Right cardiac atrium (tissue), 5 donors: ENCODE data around the gene TMEM63B. TPM values are rescaled to one million over a fixed set of nuclear protein-coding genes. Genes with fewer than 3 reads are reported as not detected.
"Not testable (repeated sequence)": the region's sequence is repeated elsewhere in the genome, so short reads cannot be mapped to it uniquely, and the experiment has no call there.

Experiments used
- ATAC-seq, 2 donors: fragments of 200-7000 bp; cut with Tn5 transposase; one replicate each; pipeline versions ENCODE4 v1.8.0 to v1.9.1; 2020; ENCODE audit warnings: moderate library complexity in 2 of 2, mild to moderate bottlenecking in 1 of 2
- DNase-seq, 3 donors: peaks; one replicate each; pipeline ENCODE4 v3.0.0-alpha.2; 2020
- H3K27ac ChIP-seq: one replicate; pipeline ENCODE4 v1.5.1; 2013; ENCODE audit warnings: mild to moderate bottlenecking, low read length, control low read depth, moderate library complexity
- H3K27me3 ChIP-seq: one replicate; pipeline ENCODE4 v1.6.1; 2013; ENCODE audit not compliant: control insufficient read depth, insufficient read depth
- H3K4me1 ChIP-seq: one replicate; pipeline ENCODE4 v1.6.1; 2013; ENCODE audit warnings: low read length; ENCODE audit not compliant: control insufficient read depth, insufficient read depth
- H3K4me3 ChIP-seq: one replicate; pipeline ENCODE4 v1.5.1; 2013; ENCODE audit warnings: low read length, control low read depth
- H3K9me3 ChIP-seq: one replicate; pipeline ENCODE4 v1.6.1; 2013; ENCODE audit warnings: low read length; ENCODE audit not compliant: control insufficient read depth
- WGBS: extraction: QIAGEN DNeasy Blood & Tissue Kit; methylation state at CpG from one replicate; pipeline ENCODE4 v1.1.7; 2013; 5-methylcytosine and 5-hydroxymethylcytosine counted together
- intact Hi-C, 4 donors: fragments of 100-400 bp; cut with DNase I; formaldehyde crosslinking; loops; one replicate each; pipeline versions ENCODE4 v1.11.0 to v1.14.0; 2022 to 2023
- polyA plus RNA-seq: library from polyadenylated mRNA; stranded (reverse); fragments of 200-250 nt; gene quantifications from one replicate; pipeline ENCODE4 v1.2.3, GENCODE V29; 2013
- total RNA-seq, 4 donors: library from RNA; stranded (reverse); fragmentation: NEBNext Ultra II Directional; extraction: Animal tissue kit (Norgen Biotek cat#: 25700); gene quantifications; one replicate each; pipeline ENCODE4 v1.2.1, GENCODE V29; 2021
- donor health status: healthy with polysubstance abuse.
- donor health status: DM: no; HTN: yes; CAD: no.
- donor health status: DM: no; HTN: no; CAD: no.
- donor health status: DM: no; HTN: yes; CAD: no; lungs with severe emphysema.
- donor health status: DM: yes; HTN: yes; CAD: no.

Gene TMEM63B
- total and polyA plus RNA-seq, 5 donors = 27.7 to 44.8 (median 43.3) TPM

GRCh38 chr6:44194326-44194725, 67.0 kb downstream of the TMEM63B start:
- Histone ChIP-seq H3K4me3 (no peak overlapping the region), H3K27ac (no peak overlapping the region), H3K9me3 (no peaks in the 10 kb centered on the region), H3K4me1 (no peaks in the 10 kb centered on the region), H3K27me3 (no peaks in the 10 kb centered on the region)
- DNase-seq (no peak), ATAC-seq (no peak)
- intact Hi-C loops = no loop called here
- WGBS = 79% methylated on average over 5 of the region's 5 CpGs

GRCh38 chr6:44196351-44196750, 69.0 kb downstream of the TMEM63B start:
- H3K4me3 ChIP-seq, H3K27ac ChIP-seq, intact Hi-C loops, H3K9me3 ChIP-seq, H3K4me1 ChIP-seq, DNase-seq, H3K27me3 ChIP-seq, ATAC-seq: not testable (repeated sequence)
- 93% methylated on average over 11 of the region's 11 CpGs for whole genome bisulfite sequencing

- no peak overlapping the region for H3K27ac ChIP-seq
- H3K4me3 ChIP-seq = no peak overlapping the region
- DNase-seq (no peak), ATAC-seq (no peak)
- WGBS = 82% methylated on average over 3 of the region's 3 CpGs
- no peaks in the 10 kb centered on the region for H3K9me3 ChIP-seq
- H3K4me1 ChIP-seq = peaks cover 6% of the 10 kb centered on the region
- no peaks in the 10 kb centered on the region for H3K27me3 ChIP-seq
- intact Hi-C loops = no loop called here
Observed at GRCh38 chr6:44198684-44199083, 71.3 kb downstream of the TMEM63B start.

GRCh38 chr6:44199883-44200282, 72.5 kb downstream of the TMEM63B start:
- Histone ChIP-seq H3K27me3 (no peaks in the 10 kb centered on the region), H3K4me3 (no peak overlapping the region), H3K4me1 (peaks cover 6% of the 10 kb centered on the region), H3K9me3 (no peaks in the 10 kb centered on the region), H3K27ac (no peak overlapping the region)
- intact Hi-C loops = no loop called here
- DNase-seq (no peak), ATAC-seq (no peak)
- 94% methylated on average over 4 of the region's 4 CpGs for WGBS

GRCh38 chr6:44201200-44201599, 73.8 kb downstream of the TMEM63B start:
- Histone ChIP-seq H3K4me1 (peaks cover 6% of the 10 kb centered on the region), H3K9me3 (no peaks in the 10 kb centered on the region), H3K27me3 (no peaks in the 10 kb centered on the region), H3K4me3 (no peak overlapping the region), H3K27ac (no peak overlapping the region)
- no peak for ATAC-seq
- intact Hi-C loops = no loop called here
- WGBS = 96% methylated on average over 3 of the region's 3 CpGs
- no peak for DNase-seq

- DNase-seq (no peak), ATAC-seq (peak; percentile 16 to 21)
- H3K27ac ChIP-seq = no peak overlapping the region
Observed at GRCh38 chr6:44201638-44202303, 74.4 kb downstream of the TMEM63B start.

GRCh38 chr6:44202332-44202971, 75.1 kb downstream of the TMEM63B start:
- Histone ChIP-seq H3K4me3 (no peak overlapping the region), H3K4me1 (peaks cover 6% of the 10 kb centered on the region), H3K27me3 (no peaks in the 10 kb centered on the region), H3K9me3 (no peaks in the 10 kb centered on the region), H3K27ac (peak overlapping the region; percentile 82)
- no peak for DNase-seq
- intact Hi-C loops = no loop called here
- peak in 1 of 2 donors; percentile 75 for ATAC-seq
- WGBS = 59% methylated on average over 4 of the region's 4 CpGs

More at GRCh38 chr6:44201638-44202303, 74.4 kb downstream of the TMEM63B start:
- Histone ChIP-seq H3K4me1 (peaks cover 6% of the 10 kb centered on the region), H3K4me3 (no peak overlapping the region), H3K27me3 (no peaks in the 10 kb centered on the region), H3K9me3 (no peaks in the 10 kb centered on the region)
- whole genome bisulfite sequencing = 72% methylated on average over 11 of the region's 11 CpGs
- intact Hi-C loops = no loop called here

- peak in 1 of 2 donors; percentile 33 for ATAC-seq
- peaks cover 6% of the 10 kb centered on the region for H3K4me1 ChIP-seq
- 54% methylated on average over 11 of the region's 11 CpGs for WGBS
- no peaks in the 10 kb centered on the region for H3K27me3 ChIP-seq
- no peak for DNase-seq
- no peaks in the 10 kb centered on the region for H3K9me3 ChIP-seq
- intact Hi-C loops = no loop called here
- H3K27ac ChIP-seq = peak overlapping the region; percentile 82
- no peak overlapping the region for H3K4me3 ChIP-seq
Observed at GRCh38 chr6:44202972-44203750, 75.8 kb downstream of the TMEM63B start.

GRCh38 chr6:44203955-44204354, 76.6 kb downstream of the TMEM63B start:
- intact Hi-C loops = no loop called here
- Histone ChIP-seq H3K27ac (no peak overlapping the region), H3K27me3 (no peaks in the 10 kb centered on the region), H3K9me3 (no peaks in the 10 kb centered on the region), H3K4me3 (no peak overlapping the region), H3K4me1 (peaks cover 6% of the 10 kb centered on the region)
- WGBS = 96% methylated on average over 6 of the region's 6 CpGs
- ATAC-seq (no peak), DNase-seq (no peak)
